HEK293 (cell line): ENCODE results near the gene ISY1.
A peak's percentile ranks its signal among the peaks of the same experiment; 100 is the strongest.

Source experiments
- CTCF ChIP-seq: fragments of 450-650 bp; formaldehyde crosslinking; IDR thresholded peaks from 2 replicates; pipeline ENCODE4 v1.5.1; 2016; ENCODE audit warnings: missing biosample characterization, missing genetic modification characterization
- EGR2 ChIP-seq: fragments of 450-650 bp; formaldehyde crosslinking; IDR thresholded peaks from 2 replicates; pipeline ENCODE4 v1.5.1; 2016; ENCODE audit warnings: low read depth, missing biosample characterization, missing genetic modification characterization
- MYNN ChIP-seq: fragments of 450-650 bp; formaldehyde crosslinking; IDR thresholded peaks from 2 replicates; pipeline ENCODE4 v1.5.1; 2016; ENCODE audit warnings: missing biosample characterization, missing genetic modification characterization, borderline replicate concordance
- RBAK ChIP-seq: fragments of 450-650 bp; formaldehyde crosslinking; IDR thresholded peaks from 2 replicates; pipeline ENCODE4 v1.5.1; 2016; ENCODE audit warnings: missing biosample characterization, missing genetic modification characterization
- WT1 ChIP-seq: fragments of 450-650 bp; formaldehyde crosslinking; IDR thresholded peaks from 2 replicates; pipeline ENCODE4 v1.5.1; 2016; ENCODE audit warnings: missing biosample characterization, missing genetic modification characterization
- YY2 ChIP-seq: fragments of 450-650 bp; formaldehyde crosslinking; IDR thresholded peaks from 2 replicates; pipeline ENCODE4 v1.5.1; 2016; ENCODE audit warnings: missing biosample characterization, missing genetic modification characterization
- ZBTB48 ChIP-seq: fragments of 450-650 bp; formaldehyde crosslinking; IDR thresholded peaks from 2 replicates; pipeline ENCODE4 v1.5.1; 2016; ENCODE audit warnings: missing biosample characterization, missing genetic modification characterization
- ZFHX2 ChIP-seq: fragments of 450-650 bp; formaldehyde crosslinking; conservative IDR thresholded peaks from 2 replicates; pipeline ENCODE4 v1.5.1; 2016; ENCODE audit warnings: missing biosample characterization, missing genetic modification characterization
- ZFP69B ChIP-seq: fragments of 450-650 bp; formaldehyde crosslinking; IDR thresholded peaks from 2 replicates; pipeline ENCODE4 v1.5.1; 2016; ENCODE audit warnings: missing biosample characterization, missing genetic modification characterization
- ZNF202 ChIP-seq: fragments of 450-650 bp; formaldehyde crosslinking; IDR thresholded peaks from 2 replicates; pipeline ENCODE4 v1.5.1; 2016; ENCODE audit warnings: missing biosample characterization, missing genetic modification characterization, borderline replicate concordance
- ZNF23 ChIP-seq: fragments of 450-650 bp; formaldehyde crosslinking; IDR thresholded peaks from 2 replicates; pipeline ENCODE4 v1.5.1; 2016; ENCODE audit warnings: missing biosample characterization, missing genetic modification characterization, borderline replicate concordance
- ZNF341 ChIP-seq: fragments of 450-650 bp; formaldehyde crosslinking; IDR thresholded peaks from 2 replicates; pipeline ENCODE4; 2016; ENCODE audit warnings: low read depth, missing biosample characterization, missing genetic modification characterization
- ZNF354C ChIP-seq: fragments of 450-650 bp; formaldehyde crosslinking; IDR thresholded peaks from 2 replicates; pipeline ENCODE4 v1.5.1; 2016; ENCODE audit warnings: missing biosample characterization, missing genetic modification characterization, low read depth, borderline replicate concordance
- ZNF362 ChIP-seq: fragments of 450-650 bp; formaldehyde crosslinking; IDR thresholded peaks from 2 replicates; pipeline ENCODE4 v1.5.1; 2016; ENCODE audit warnings: missing biosample characterization, missing genetic modification characterization
- ZNF391 ChIP-seq: fragments of 450-650 bp; formaldehyde crosslinking; IDR thresholded peaks from 2 replicates; pipeline ENCODE4 v1.5.1; 2016; ENCODE audit warnings: low read depth, missing biosample characterization, missing genetic modification characterization, borderline replicate concordance
- ZNF394 ChIP-seq: fragments of 450-650 bp; formaldehyde crosslinking; IDR thresholded peaks from 2 replicates; pipeline ENCODE4 v1.5.1; 2016; ENCODE audit warnings: missing biosample characterization, missing genetic modification characterization, mild to moderate bottlenecking, moderate library complexity, borderline replicate concordance
- ZNF48 ChIP-seq: fragments of 450-650 bp; formaldehyde crosslinking; IDR thresholded peaks from 2 replicates; pipeline ENCODE4 v1.5.1; 2016; ENCODE audit warnings: missing biosample characterization, missing genetic modification characterization
- ZNF510 ChIP-seq: fragments of 450-650 bp; formaldehyde crosslinking; IDR thresholded peaks from 2 replicates; pipeline ENCODE4 v1.5.1; 2018; ENCODE audit warnings: mild to moderate bottlenecking, missing genetic modification characterization, missing biosample characterization; ENCODE audit not compliant: insufficient replicate concordance
- ZNF521 ChIP-seq: fragments of 450-650 bp; formaldehyde crosslinking; IDR thresholded peaks from 2 replicates; pipeline ENCODE4 v1.5.1; 2017; ENCODE audit warnings: missing biosample characterization, mild to moderate bottlenecking, missing genetic modification characterization
- ZNF558 ChIP-seq: fragments of 450-650 bp; formaldehyde crosslinking; IDR thresholded peaks from 2 replicates; pipeline ENCODE4 v1.5.1; 2016; ENCODE audit warnings: missing biosample characterization, missing genetic modification characterization
- ZNF560 ChIP-seq: fragments of 450-650 bp; formaldehyde crosslinking; IDR thresholded peaks from 2 replicates; pipeline ENCODE4 v1.5.1; 2017; ENCODE audit warnings: missing biosample characterization, missing genetic modification characterization, borderline replicate concordance
- ZNF561 ChIP-seq: fragments of 450-650 bp; IDR thresholded peaks from 2 replicates; pipeline ENCODE4 v1.5.1; 2018; ENCODE audit warnings: missing biosample characterization, missing genetic modification characterization, borderline replicate concordance
- ZNF610 ChIP-seq: fragments of 450-650 bp; formaldehyde crosslinking; IDR thresholded peaks from 2 replicates; pipeline ENCODE4 v1.5.1; 2016; ENCODE audit warnings: missing biosample characterization, missing genetic modification characterization, borderline replicate concordance
- ZNF621 ChIP-seq: fragments of 450-650 bp; formaldehyde crosslinking; IDR thresholded peaks from 2 replicates; pipeline ENCODE4 v1.5.1; 2017; ENCODE audit warnings: missing biosample characterization, missing genetic modification characterization
- ZNF623 ChIP-seq: fragments of 450-650 bp; formaldehyde crosslinking; IDR thresholded peaks from 2 replicates; pipeline ENCODE4 v1.5.1; 2016; ENCODE audit warnings: missing biosample characterization, missing genetic modification characterization
- ZNF645 ChIP-seq: fragments of 450-650 bp; formaldehyde crosslinking; IDR thresholded peaks from 2 replicates; pipeline ENCODE4; 2016; ENCODE audit warnings: missing biosample characterization, missing genetic modification characterization
- ZNF654 ChIP-seq: fragments of 450-650 bp; formaldehyde crosslinking; IDR thresholded peaks from 2 replicates; pipeline ENCODE4 v1.5.1; 2016; ENCODE audit warnings: low read depth, missing biosample characterization, missing genetic modification characterization
- ZNF692 ChIP-seq: fragments of 450-650 bp; formaldehyde crosslinking; IDR thresholded peaks from 2 replicates; pipeline ENCODE4 v1.5.1; 2016; ENCODE audit warnings: missing biosample characterization, missing genetic modification characterization
- ZNF791 ChIP-seq: fragments of 450-650 bp; formaldehyde crosslinking; IDR thresholded peaks from 2 replicates; pipeline ENCODE4 v1.5.1; 2016; ENCODE audit warnings: missing biosample characterization, missing genetic modification characterization
- ZNF792 ChIP-seq: fragments of 450-650 bp; formaldehyde crosslinking; IDR thresholded peaks from 2 replicates; pipeline ENCODE4 v1.5.1; 2016; ENCODE audit warnings: missing biosample characterization, missing genetic modification characterization
- ZSCAN18 ChIP-seq: fragments of 450-650 bp; formaldehyde crosslinking; IDR thresholded peaks from 2 replicates; pipeline ENCODE4 v1.5.1; 2016; ENCODE audit warnings: missing biosample characterization, missing genetic modification characterization
- ZSCAN5A ChIP-seq: fragments of 450-650 bp; formaldehyde crosslinking; IDR thresholded peaks from 2 replicates; pipeline ENCODE4 v1.5.1; 2016; ENCODE audit warnings: missing biosample characterization, missing genetic modification characterization

Gene ISY1

GRCh38 chr3:129183569-129184395, 22.9 kb upstream of the ISY1 start, which contains the start of gene CNBP (continued):
- TF ChIP-seq ZNF623 (no peak), ZNF354C (no peak), ZNF610 (no peak), ZNF521 (no peak), WT1 (tag by site-specific recombination) (no peak), ZNF654 (no peak), ZNF48 (tag by site-specific recombination) (no peak), ZSCAN18 (no peak), ZNF561 (tag by site-specific recombination) (peak; percentile 50; the same call in 1 of the 2 replicates), ZNF23 (tag by site-specific recombination) (no peak), ZNF692 (no peak; the same call in 1 of the 2 replicates), ZNF560 (tag by site-specific recombination) (no peak), EGR2 (peak; percentile 49), ZSCAN5A (tag by site-specific recombination) (0 out of 2 replicates have a peak, but pooled peaks have one; percentile 64), ZBTB48 (tag by site-specific recombination) (no peak), CTCF (tag by site-specific recombination) (no peak; the same call in 1 of the 2 replicates), ZNF394 (tag by site-specific recombination) (peak; percentile 2; the same call in 1 of the 2 replicates), ZNF558 (tag by site-specific recombination) (no peak), ZNF362 (tag by site-specific recombination) (no peak), ZNF792 (no peak), YY2 (peak; percentile 83), ZNF391 (tag by site-specific recombination) (no peak), ZFP69B (tag by site-specific recombination) (no peak), ZNF621 (tag by site-specific recombination) (no peak), ZNF791 (no peak), ZNF202 (no peak), ZNF341 (tag by site-specific recombination) (peak; percentile 20; the same call in 1 of the 2 replicates), ZFHX2 (tag by site-specific recombination) (peak; percentile 88), ZNF645 (tag by site-specific recombination) (no peak), MYNN (tag by site-specific recombination) (no peak), ZNF510 (tag by site-specific recombination) (no peak), RBAK (no peak)
